DMS 273 treated with DMSO at 0.1 percent for 48 hours (cell line): ENCODE data around the gene TRIM29.
"Not testable (repeated sequence)": the region's sequence is repeated elsewhere in the genome, so short reads cannot be mapped to it uniquely, and the experiment has no call there.

Source experiments
- DNase-seq: peaks from one replicate; lab custom pipeline; 2025; lab: John Stamatoyannopoulos, UW

The TRIM29 gene

GRCh38 chr11:120172054-120172911, 34.4 kb upstream of the TRIM29 start:
- no peak for DNase-seq

- DNase-seq = no peak
These were observed 32.9 kb upstream of the TRIM29 start for GRCh38 chr11:120170741-120171261.

- DNase-seq = no peak
These were observed 32.2 kb upstream of the TRIM29 start for GRCh38 chr11:120169981-120170698.

- no peak for DNase-seq
These were observed 31.2 kb upstream of the TRIM29 start for GRCh38 chr11:120168960-120169681.

GRCh38 chr11:120168108-120168959, 30.4 kb upstream of the TRIM29 start:
- DNase-seq = no peak

GRCh38 chr11:120167659-120168058, 29.7 kb upstream of the TRIM29 start:
- DNase-seq = no peak

GRCh38 chr11:120160436-120160835, 22.5 kb upstream of the TRIM29 start:
- DNase-seq = no peak

GRCh38 chr11:120153221-120153620, 15.3 kb upstream of the TRIM29 start:
- no peak for DNase-seq

GRCh38 chr11:120151536-120151935, 13.6 kb upstream of the TRIM29 start:
- DNase-seq = no peak

GRCh38 chr11:120149246-120149645, 11.3 kb upstream of the TRIM29 start:
- DNase-seq = no peak

GRCh38 chr11:120147950-120148270, 10.0 kb upstream of the TRIM29 start:
- DNase-seq = no peak

GRCh38 chr11:120147094-120147949, 9.4 kb upstream of the TRIM29 start:
- no peak for DNase-seq

- DNase-seq = no peak
These were observed 8.6 kb upstream of the TRIM29 start for GRCh38 chr11:120146413-120147093.

GRCh38 chr11:120144501-120144900, 6.6 kb upstream of the TRIM29 start:
- no peak for DNase-seq

- DNase-seq = not testable (repeated sequence)
These were observed 5.6 kb upstream of the TRIM29 start for GRCh38 chr11:120143472-120143871.

- no peak for DNase-seq
These were observed 4.7 kb upstream of the TRIM29 start for GRCh38 chr11:120142441-120143100.

GRCh38 chr11:120141768-120142423, 4.0 kb upstream of the TRIM29 start:
- DNase-seq = no peak

GRCh38 chr11:120141113-120141767, 3.3 kb upstream of the TRIM29 start:
- no peak for DNase-seq
